GM12878 (cell line): Measurements from ENCODE around the gene ABCF1. TPM values are rescaled to one million over a fixed set of nuclear protein-coding genes. Genes with fewer than 3 reads are reported as not detected.
A peak's percentile ranks its signal among the peaks of the same experiment; 100 is the strongest.

Experiments
- BACH1 ChIP-seq: fragments of 450-650 bp; IDR thresholded peaks from 2 replicates; pipeline ENCODE4 v1.6.1; 2017; ENCODE audit warnings: mild to moderate bottlenecking, borderline replicate concordance
- EGR1 ChIP-seq, 2 experiments: IDR thresholded peaks; 1 replicate in 1 of 2; 2 replicates in 1 of 2; pipeline ENCODE4 v1.6.1; 2011 to 2012; ENCODE audit warnings: low read depth in 2 of 2, low read length in 2 of 2, borderline replicate concordance in 1 of 2, mild to moderate bottlenecking in 1 of 2, moderate library complexity in 1 of 2
- EP300 ChIP-seq, 2 experiments: fragments of 150-350 bp in 1 of 2; IDR thresholded peaks; 2 replicates each; pipeline ENCODE4 v1.6.1; 2011 to 2012; ENCODE audit warnings: low read depth in 2 of 2, low read length in 2 of 2, borderline replicate concordance in 1 of 2, improper control_type of control experiment in 1 of 2, inconsistent platforms in 1 of 2; ENCODE audit not compliant: control insufficient read depth in 1 of 2
- FOXM1 ChIP-seq: IDR thresholded peaks from 2 replicates; pipeline ENCODE4 v1.6.1; 2012; ENCODE audit warnings: low read depth, mild to moderate bottlenecking, inconsistent platforms, low read length, moderate library complexity
- PAX5 ChIP-seq: IDR thresholded peaks from 2 replicates; pipeline ENCODE4 v1.6.1; 2011; ENCODE audit warnings: low read depth, low read length, borderline replicate concordance
- POLR2AphosphoS2 ChIP-seq: IDR thresholded peaks from 2 replicates; pipeline ENCODE4 v1.6.1; 2011; ENCODE audit warnings: low read depth, mild to moderate bottlenecking, low read length, improper control_type of control experiment, moderate library complexity
- SMAD5 ChIP-seq: IDR thresholded peaks from 2 replicates; pipeline ENCODE4 v1.6.1; 2016; ENCODE audit warnings: antibody characterized with exemption, low read depth
- SMARCA5 ChIP-seq: fragments of 450-650 bp; IDR thresholded peaks from 2 replicates; pipeline ENCODE4 v1.6.1; 2017; ENCODE audit warnings: mild to moderate bottlenecking
- SPI1 ChIP-seq: IDR thresholded peaks from 2 replicates; pipeline ENCODE4 v1.6.1; 2011; ENCODE audit warnings: low read depth, mild to moderate bottlenecking, low read length, moderate library complexity, borderline replicate concordance; ENCODE audit not compliant: insufficient read depth
- YY1 ChIP-seq: IDR thresholded peaks from 2 replicates; pipeline ENCODE4 v1.6.1; 2011; ENCODE audit warnings: low read depth, mild to moderate bottlenecking, low read length
- polyA plus RNA-seq, 11 experiments: library from polyadenylated mRNA; depleted of rRNA in 4 of 11; unstranded in 6 of 11; stranded (reverse) in 5 of 11; fragments of >200 nt; fragmentation: Nextera tagmentation in 4 of 11; fragmentation: Illumina TruSeq in 1 of 11; extraction: Ambion mirVana in 4 of 11; extraction: Trizol in 1 of 11; gene quantifications; 1 replicate in 1 of 11; 2 replicates in 10 of 11; pipeline versions ENCODE4 v1.2.1 to v1.2.3, GENCODE V29; 2011 to 2016; ENCODE audit warnings: inconsistent platforms in 2 of 11, missing spikeins in 2 of 11, low read depth in 1 of 11
- total RNA-seq, 4 experiments: library from RNA; depleted of rRNA in 3 of 4; stranded (reverse); fragments of >200 nt in 3 of 4; fragmentation: Illumina TruSeq in 1 of 4; extraction: Trizol in 1 of 4; gene quantifications; 2 replicates each; pipeline versions ENCODE4 v1.2.1 to v1.2.3, GENCODE V29; 2013 to 2021
- TF ChIP-seq, protein P1 (sequence below): fragments of 450-650 bp; IDR thresholded peaks from 2 replicates; pipeline ENCODE4 v1.6.1; 2017; ENCODE audit warnings: mild to moderate bottlenecking, moderate library complexity
- TF ChIP-seq, protein P2 (sequence below): fragments of 450-650 bp; IDR thresholded peaks from 2 replicates; pipeline ENCODE4 v1.6.1; 2016; ENCODE audit warnings: mild to moderate bottlenecking
- TF ChIP-seq, protein P3 (sequence below): fragments of 450-650 bp; formaldehyde crosslinking; IDR thresholded peaks from 2 replicates; pipeline ENCODE4 v1.5.0; 2022; ENCODE audit warnings: mild to moderate bottlenecking, missing genetic modification characterization
- TF ChIP-seq, protein P4 (sequence below): fragments of 450-650 bp; IDR thresholded peaks from 2 replicates; pipeline ENCODE4 v1.6.1; 2017; ENCODE audit warnings: mild to moderate bottlenecking, low read depth, inconsistent platforms; ENCODE audit not compliant: poor library complexity, severe bottlenecking

ABCF1 gene
- total and polyA plus RNA-seq, 10 of the 15 experiments (the other 5 are each of a cell fraction or from before 2014, with no cell fraction given) = 21.3 to 79.6 (median 55.9) TPM

DNA sequence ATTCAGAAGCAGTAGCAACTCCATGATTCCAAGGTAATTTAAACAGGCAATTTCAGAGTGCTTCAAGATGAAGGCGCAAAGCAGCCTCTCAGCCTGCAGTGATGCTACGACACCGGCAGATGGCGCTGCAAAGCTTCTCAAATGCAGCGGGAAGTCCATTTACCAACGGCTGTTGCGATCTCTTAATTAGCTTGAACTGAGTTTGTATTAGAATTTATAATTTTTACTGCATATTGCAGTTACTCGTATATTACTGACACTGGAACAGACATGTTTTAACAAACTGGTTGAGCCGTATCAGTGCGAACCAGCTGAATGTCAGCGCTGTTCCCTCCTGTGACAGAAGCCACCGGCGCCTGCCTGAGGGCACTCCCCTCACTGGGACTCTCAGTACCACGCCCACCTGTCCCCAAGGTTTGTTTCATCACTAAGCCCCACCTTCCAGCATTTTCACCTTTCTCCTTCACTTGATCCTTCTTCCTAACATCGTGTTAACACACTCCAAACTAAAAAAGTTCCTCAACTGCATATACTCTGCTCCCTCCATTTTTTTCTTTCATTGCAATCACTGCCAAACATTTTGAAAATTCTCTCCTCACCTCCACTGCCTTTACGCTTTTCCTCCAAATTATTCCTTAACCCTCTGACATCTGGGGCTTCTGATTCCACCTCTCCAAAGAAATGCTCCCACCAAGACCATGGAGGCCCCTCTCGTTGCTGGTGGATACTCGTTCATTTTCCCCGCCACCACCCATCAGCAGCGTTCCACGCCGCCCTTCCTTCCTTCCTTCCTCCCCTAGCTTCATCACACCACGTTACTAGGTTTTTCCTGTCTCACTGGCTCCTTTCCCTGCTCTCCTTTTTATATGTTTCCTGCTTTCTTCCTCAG lies 29.5 kb upstream of the ABCF1 start (continued):
- TF ChIP-seq, protein P1, sequence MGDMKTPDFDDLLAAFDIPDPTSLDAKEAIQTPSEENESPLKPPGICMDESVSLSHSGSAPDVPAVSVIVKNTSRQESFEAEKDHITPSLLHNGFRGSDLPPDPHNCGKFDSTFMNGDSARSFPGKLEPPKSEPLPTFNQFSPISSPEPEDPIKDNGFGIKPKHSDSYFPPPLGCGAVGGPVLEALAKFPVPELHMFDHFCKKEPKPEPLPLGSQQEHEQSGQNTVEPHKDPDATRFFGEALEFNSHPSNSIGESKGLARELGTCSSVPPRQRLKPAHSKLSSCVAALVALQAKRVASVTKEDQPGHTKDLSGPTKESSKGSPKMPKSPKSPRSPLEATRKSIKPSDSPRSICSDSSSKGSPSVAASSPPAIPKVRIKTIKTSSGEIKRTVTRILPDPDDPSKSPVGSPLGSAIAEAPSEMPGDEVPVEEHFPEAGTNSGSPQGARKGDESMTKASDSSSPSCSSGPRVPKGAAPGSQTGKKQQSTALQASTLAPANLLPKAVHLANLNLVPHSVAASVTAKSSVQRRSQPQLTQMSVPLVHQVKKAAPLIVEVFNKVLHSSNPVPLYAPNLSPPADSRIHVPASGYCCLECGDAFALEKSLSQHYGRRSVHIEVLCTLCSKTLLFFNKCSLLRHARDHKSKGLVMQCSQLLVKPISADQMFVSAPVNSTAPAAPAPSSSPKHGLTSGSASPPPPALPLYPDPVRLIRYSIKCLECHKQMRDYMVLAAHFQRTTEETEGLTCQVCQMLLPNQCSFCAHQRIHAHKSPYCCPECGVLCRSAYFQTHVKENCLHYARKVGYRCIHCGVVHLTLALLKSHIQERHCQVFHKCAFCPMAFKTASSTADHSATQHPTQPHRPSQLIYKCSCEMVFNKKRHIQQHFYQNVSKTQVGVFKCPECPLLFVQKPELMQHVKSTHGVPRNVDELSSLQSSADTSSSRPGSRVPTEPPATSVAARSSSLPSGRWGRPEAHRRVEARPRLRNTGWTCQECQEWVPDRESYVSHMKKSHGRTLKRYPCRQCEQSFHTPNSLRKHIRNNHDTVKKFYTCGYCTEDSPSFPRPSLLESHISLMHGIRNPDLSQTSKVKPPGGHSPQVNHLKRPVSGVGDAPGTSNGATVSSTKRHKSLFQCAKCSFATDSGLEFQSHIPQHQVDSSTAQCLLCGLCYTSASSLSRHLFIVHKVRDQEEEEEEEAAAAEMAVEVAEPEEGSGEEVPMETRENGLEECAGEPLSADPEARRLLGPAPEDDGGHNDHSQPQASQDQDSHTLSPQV = 0 out of 2 replicates have a peak, but pooled peaks have one; percentile 22
- TF ChIP-seq FOXM1 (peak; percentile 53; the same call in 1 of the 2 replicates), EP300 (IDR thresholded peaks at IDR 0.05; ENCODE audit: borderline replicate concordance in 1 of 2, control insufficient read depth in 1 of 2, low read depth in 2 of 2, low read length in 2 of 2) (no peak), PAX5 (no peak), POLR2AphosphoS2 (no peak), EGR1 (IDR thresholded peaks at IDR 0.05; ENCODE audit: borderline replicate concordance in 1 of 2, low read depth in 2 of 2, low read length in 2 of 2) (no peak), SPI1 (no peak), YY1 (peak; percentile 84), SMAD5 (no peak), SMARCA5 (no peak), BACH1 (no peak)
- TF ChIP-seq, protein P2, sequence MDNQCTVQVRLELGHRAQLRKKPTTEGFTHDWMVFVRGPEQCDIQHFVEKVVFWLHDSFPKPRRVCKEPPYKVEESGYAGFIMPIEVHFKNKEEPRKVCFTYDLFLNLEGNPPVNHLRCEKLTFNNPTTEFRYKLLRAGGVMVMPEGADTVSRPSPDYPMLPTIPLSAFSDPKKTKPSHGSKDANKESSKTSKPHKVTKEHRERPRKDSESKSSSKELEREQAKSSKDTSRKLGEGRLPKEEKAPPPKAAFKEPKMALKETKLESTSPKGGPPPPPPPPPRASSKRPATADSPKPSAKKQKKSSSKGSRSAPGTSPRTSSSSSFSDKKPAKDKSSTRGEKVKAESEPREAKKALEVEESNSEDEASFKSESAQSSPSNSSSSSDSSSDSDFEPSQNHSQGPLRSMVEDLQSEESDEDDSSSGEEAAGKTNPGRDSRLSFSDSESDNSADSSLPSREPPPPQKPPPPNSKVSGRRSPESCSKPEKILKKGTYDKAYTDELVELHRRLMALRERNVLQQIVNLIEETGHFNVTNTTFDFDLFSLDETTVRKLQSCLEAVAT = no peak
- TF ChIP-seq, protein P3, sequence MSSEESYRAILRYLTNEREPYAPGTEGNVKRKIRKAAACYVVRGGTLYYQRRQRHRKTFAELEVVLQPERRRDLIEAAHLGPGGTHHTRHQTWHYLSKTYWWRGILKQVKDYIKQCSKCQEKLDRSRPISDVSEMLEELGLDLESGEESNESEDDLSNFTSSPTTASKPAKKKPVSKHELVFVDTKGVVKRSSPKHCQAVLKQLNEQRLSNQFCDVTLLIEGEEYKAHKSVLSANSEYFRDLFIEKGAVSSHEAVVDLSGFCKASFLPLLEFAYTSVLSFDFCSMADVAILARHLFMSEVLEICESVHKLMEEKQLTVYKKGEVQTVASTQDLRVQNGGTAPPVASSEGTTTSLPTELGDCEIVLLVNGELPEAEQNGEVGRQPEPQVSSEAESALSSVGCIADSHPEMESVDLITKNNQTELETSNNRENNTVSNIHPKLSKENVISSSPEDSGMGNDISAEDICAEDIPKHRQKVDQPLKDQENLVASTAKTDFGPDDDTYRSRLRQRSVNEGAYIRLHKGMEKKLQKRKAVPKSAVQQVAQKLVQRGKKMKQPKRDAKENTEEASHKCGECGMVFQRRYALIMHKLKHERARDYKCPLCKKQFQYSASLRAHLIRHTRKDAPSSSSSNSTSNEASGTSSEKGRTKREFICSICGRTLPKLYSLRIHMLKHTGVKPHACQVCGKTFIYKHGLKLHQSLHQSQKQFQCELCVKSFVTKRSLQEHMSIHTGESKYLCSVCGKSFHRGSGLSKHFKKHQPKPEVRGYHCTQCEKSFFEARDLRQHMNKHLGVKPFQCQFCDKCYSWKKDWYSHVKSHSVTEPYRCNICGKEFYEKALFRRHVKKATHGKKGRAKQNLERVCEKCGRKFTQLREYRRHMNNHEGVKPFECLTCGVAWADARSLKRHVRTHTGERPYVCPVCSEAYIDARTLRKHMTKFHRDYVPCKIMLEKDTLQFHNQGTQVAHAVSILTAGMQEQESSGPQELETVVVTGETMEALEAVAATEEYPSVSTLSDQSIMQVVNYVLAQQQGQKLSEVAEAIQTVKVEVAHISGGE (CRISPR knock-in tag) = no peak
- TF ChIP-seq, protein P4, sequence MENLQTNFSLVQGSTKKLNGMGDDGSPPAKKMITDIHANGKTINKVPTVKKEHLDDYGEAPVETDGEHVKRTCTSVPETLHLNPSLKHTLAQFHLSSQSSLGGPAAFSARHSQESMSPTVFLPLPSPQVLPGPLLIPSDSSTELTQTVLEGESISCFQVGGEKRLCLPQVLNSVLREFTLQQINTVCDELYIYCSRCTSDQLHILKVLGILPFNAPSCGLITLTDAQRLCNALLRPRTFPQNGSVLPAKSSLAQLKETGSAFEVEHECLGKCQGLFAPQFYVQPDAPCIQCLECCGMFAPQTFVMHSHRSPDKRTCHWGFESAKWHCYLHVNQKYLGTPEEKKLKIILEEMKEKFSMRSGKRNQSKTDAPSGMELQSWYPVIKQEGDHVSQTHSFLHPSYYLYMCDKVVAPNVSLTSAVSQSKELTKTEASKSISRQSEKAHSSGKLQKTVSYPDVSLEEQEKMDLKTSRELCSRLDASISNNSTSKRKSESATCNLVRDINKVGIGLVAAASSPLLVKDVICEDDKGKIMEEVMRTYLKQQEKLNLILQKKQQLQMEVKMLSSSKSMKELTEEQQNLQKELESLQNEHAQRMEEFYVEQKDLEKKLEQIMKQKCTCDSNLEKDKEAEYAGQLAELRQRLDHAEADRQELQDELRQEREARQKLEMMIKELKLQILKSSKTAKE = peak; percentile 52
